Measurements from ENCODE around the gene MSRB2.
"Not testable (repeated sequence)": the region's sequence is repeated elsewhere in the genome, so short reads cannot be mapped to it uniquely, and the experiment has no call there.

Gene MSRB2

DNA sequence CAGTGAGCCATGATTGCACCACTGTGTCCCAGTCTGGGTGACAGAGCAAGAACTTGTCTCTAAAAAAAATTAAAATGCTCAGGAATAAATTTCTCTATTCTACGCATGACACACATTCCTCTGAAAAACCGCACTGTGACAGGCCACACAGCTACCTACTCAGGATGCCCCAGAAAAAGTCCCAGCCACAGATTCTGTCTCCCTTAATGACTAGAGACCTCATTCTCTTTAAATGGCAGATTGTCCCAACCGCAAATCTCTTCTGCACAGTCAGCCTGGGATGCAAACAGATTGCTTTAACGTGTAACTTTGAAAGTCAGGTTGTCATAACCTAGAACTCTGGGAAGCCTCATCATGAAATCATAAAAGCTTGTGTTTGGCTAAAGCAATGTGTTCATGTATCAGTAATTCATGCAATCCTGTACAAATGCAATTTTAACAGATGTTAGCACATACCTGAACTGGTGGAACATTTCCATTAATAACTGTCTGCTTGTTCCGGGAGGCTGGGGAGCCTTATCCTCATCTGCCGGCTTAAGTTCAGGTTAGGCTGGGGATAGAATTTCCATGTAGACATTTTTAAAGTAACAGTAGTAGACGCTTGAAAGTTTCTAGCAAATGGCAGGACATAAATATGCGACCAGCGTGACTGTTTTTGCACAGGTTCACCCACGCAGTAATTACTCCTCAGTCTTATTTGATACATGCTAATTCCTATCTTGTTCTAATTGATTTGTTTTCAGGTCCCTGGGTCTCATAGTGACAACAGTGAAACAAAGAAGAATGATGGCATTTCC, 26.2 kb upstream of the MSRB2 start:
- no peak overlapping the region for H3K4me3 ChIP-seq
- no peak overlapping the region for H3K9ac ChIP-seq
- no peaks in the 10 kb centered on the region for H3K36me3 ChIP-seq
- H4K20me1 ChIP-seq, result no peaks in the 10 kb centered on the region
- H3K27ac ChIP-seq, result no peak overlapping the region
- TF ChIP-seq Cebpa-rat (IDR thresholded peaks at IDR 0.05), result no peak
- no peaks in the 10 kb centered on the region for H3K27me3 ChIP-seq
- no peaks in the 10 kb centered on the region for H3K9me3 ChIP-seq
- H3K4me1 ChIP-seq, result no peaks in the 10 kb centered on the region
- H3K4me2 ChIP-seq, result no peak overlapping the region

DNA sequence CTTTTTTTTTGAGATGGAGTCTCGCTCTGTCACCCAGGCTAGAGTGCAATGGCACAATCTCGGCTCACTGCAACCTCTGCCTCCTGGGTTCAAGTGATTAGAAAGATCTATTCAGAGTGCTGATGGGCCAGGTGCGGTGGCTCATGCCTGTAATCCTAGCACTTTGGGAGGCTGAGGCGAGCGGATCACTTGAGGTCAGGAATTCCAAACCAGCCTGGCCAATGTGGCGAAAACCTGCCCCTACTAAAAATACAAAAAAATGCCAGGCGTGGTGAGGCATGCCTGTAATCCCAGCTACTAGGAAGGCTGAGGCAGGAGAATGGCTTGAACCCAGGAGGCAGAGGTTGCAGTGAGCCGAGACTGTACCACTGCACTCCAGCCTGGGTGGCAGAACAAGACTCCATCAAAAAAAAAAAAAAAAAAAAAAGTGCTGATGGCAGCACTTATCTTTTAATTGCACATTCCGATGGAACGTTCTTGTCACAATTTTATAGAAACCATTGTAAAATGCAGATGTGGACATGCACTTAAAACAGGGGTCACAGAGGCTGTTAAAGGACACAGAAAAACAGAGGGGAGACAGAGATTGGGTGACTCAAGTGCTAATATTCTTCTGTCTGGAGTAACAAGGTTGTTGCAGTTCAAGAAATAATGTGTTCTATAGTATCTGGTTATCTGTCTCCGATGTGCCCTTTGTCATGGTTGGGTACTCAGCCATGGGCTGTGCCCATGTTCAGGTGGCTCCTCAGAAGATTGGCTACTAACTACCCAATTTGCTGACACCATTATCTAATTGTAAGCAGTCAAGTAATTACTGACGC, 25.1 kb upstream of the MSRB2 start:
- H3K27me3 ChIP-seq, H3K9me3 ChIP-seq, H3K27ac ChIP-seq, H3K4me3 ChIP-seq, H3K36me3 ChIP-seq, H3K4me2 ChIP-seq, H3K9ac ChIP-seq, H4K20me1 ChIP-seq, H3K4me1 ChIP-seq: not testable (repeated sequence)

DNA sequence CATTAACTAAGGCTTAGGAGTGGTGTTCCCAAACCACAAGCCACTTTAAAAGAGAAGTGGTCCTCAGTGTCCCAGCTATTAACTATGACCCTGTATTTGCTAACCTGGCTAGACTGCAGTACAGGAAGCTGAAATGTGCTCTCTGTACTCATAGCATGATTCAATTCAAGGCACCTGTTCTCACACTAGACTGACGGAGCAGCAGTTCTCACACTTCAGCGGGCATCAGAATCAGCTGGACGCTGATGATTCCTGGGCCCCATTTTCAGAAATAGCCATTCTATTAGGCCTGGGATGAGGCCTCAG, 24.5 kb upstream of the MSRB2 start:
- Histone ChIP-seq H3K4me1 (no peaks in the 10 kb centered on the region), H3K36me3 (no peaks in the 10 kb centered on the region), H4K20me1 (no peaks in the 10 kb centered on the region), H3K27ac (no peak overlapping the region), H3K4me3 (no peak overlapping the region), H3K4me2 (no peak overlapping the region), H3K9me3 (no peaks in the 10 kb centered on the region), H3K9ac (no peak overlapping the region), H3K27me3 (no peaks in the 10 kb centered on the region)
- TF ChIP-seq Cebpa-rat (IDR thresholded peaks at IDR 0.05), result no peak

DNA sequence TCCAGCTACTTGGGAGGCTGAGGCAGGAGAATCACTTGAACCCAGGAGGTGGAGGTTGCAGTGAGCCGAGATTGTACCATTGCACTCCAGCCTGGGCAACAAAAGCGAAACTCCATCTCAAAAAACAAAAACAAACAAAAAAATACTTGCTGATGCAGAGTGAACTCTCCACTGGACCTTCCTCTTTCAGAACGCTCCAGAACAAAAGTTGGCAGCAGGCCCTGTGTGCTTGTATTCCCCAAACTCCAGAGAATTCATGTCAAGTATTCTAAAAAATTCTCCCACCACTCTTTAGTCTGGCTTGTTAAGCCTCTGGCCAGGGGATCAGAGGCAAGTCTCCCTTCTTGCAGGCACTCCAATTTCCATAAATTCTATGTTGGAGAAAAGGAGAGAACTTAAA, 22.8 kb upstream of the MSRB2 start:
- not testable (repeated sequence) for H3K27me3 ChIP-seq, H3K27ac ChIP-seq, H3K4me2 ChIP-seq, H3K4me1 ChIP-seq, H3K4me3 ChIP-seq, H3K9me3 ChIP-seq, H4K20me1 ChIP-seq, H3K9ac ChIP-seq, H3K36me3 ChIP-seq

DNA sequence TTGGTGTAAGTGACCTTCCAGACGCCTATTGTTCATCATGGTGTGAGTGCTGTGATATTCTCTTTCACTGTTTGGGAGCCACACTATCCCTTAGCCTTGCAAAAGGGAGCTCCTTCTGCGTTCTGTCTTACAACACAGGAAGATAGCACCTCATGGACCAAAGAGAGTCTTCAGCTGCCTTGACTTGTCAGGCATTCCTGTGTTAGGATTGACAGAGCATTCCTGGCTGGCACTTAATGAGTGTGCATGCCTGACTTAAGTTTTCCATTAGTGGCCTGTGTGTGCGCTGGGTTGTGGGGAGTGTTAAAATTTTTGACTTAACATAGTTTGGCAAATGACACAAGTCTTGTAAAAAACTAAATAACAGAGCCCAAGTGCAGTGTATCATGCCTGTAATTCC, 21.9 kb upstream of the MSRB2 start:
- no peaks in the 10 kb centered on the region for H4K20me1 ChIP-seq
- H3K9me3 ChIP-seq, result no peaks in the 10 kb centered on the region
- H3K27ac ChIP-seq, result no peak overlapping the region

DNA sequence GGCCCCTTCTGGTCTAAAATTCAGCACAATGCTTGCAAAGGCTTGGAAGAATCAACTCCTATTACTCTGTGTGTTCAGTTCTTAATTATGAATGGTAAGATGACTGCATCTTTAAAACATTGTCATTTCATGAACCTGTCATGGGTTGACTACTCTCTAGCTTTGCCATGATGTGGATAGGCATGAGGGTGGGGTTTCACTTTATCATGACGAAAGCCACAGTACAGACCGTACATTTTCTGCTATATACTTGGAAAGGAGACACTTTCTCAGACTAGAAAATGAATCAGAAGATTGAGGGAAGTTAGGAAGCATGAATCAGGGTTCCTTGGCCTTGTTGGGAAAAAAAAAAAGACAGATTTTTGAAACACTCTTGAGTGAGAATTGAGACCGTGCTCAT, 19.7 kb upstream of the MSRB2 start:
- H3K27ac ChIP-seq, result no peak overlapping the region
- no peak for TF ChIP-seq Cebpa-rat (IDR thresholded peaks at IDR 0.05)
- no peaks in the 10 kb centered on the region for H3K9me3 ChIP-seq

More for the DNA sequence above, 21.9 kb upstream of the MSRB2 start:
- H3K4me3 ChIP-seq, result no peak overlapping the region
- no peaks in the 10 kb centered on the region for H3K4me1 ChIP-seq
- TF ChIP-seq Cebpa-rat (IDR thresholded peaks at IDR 0.05), result no peak
- no peaks in the 10 kb centered on the region for H3K27me3 ChIP-seq
- no peak overlapping the region for H3K4me2 ChIP-seq
- no peaks in the 10 kb centered on the region for H3K36me3 ChIP-seq
- H3K9ac ChIP-seq, result no peak overlapping the region

DNA sequence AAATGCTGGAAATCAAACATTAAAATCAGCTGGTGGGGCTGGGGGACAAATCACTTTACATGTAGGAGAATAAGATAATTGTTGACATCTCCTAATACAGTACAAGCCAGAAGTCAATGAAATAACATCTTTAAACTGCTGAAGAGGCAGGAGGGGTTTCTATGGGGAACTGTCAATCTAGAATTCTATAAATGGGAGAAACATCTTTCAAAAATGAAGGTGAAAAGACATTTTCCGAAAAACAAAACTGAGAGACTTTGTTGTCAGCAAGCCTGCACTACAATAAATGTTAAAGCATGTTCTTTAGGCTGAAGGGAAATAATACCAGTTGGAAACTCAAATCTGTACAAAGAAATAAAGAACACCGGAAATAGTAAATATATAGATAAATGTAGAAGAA, 17.3 kb upstream of the MSRB2 start:
- no peak overlapping the region for H3K4me2 ChIP-seq
- no peaks in the 10 kb centered on the region for H3K36me3 ChIP-seq

More for the DNA sequence above, 19.7 kb upstream of the MSRB2 start:
- no peak overlapping the region for H3K4me3 ChIP-seq
- H3K9ac ChIP-seq, result no peak overlapping the region
- no peak overlapping the region for H3K4me2 ChIP-seq
- H3K4me1 ChIP-seq, result no peaks in the 10 kb centered on the region
- no peaks in the 10 kb centered on the region for H3K36me3 ChIP-seq
- no peaks in the 10 kb centered on the region for H3K27me3 ChIP-seq
- no peaks in the 10 kb centered on the region for H4K20me1 ChIP-seq

DNA sequence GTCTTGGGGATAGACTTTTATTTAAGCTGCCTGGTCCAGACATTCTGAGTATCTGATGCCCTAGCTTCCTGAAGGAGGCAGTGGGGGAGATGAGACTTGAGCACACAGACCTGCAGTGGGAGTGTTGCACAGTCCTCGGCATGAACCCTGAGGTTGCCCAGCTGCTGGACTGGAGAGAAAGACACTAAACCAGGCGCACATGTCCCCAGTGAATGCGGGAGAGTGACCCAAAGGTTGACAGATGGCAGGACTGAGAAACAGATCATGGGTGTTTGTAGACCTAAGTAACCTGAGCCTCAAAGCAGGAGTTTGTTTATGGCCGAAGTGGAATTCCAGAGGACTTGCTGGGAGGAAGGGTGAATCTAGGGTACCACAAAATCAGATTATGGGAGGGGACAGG, 15.7 kb upstream of the MSRB2 start:
- H3K9ac ChIP-seq, result no peak overlapping the region
- no peak overlapping the region for H3K4me3 ChIP-seq
- no peaks in the 10 kb centered on the region for H3K36me3 ChIP-seq
- no peak for TF ChIP-seq Cebpa-rat (IDR thresholded peaks at IDR 0.05)
- no peaks in the 10 kb centered on the region for H3K27me3 ChIP-seq
- H3K4me1 ChIP-seq, result no peaks in the 10 kb centered on the region
- no peaks in the 10 kb centered on the region for H3K9me3 ChIP-seq
- H3K4me2 ChIP-seq, result no peak overlapping the region
- H4K20me1 ChIP-seq, result no peaks in the 10 kb centered on the region
- H3K27ac ChIP-seq, result no peak overlapping the region

More for the DNA sequence above, 17.3 kb upstream of the MSRB2 start:
- no peaks in the 10 kb centered on the region for H4K20me1 ChIP-seq
- H3K4me3 ChIP-seq, result no peak overlapping the region
- no peaks in the 10 kb centered on the region for H3K9me3 ChIP-seq
- H3K27me3 ChIP-seq, result no peaks in the 10 kb centered on the region
- no peak overlapping the region for H3K27ac ChIP-seq
- no peaks in the 10 kb centered on the region for H3K4me1 ChIP-seq
- no peak for TF ChIP-seq Cebpa-rat (IDR thresholded peaks at IDR 0.05)
- no peak overlapping the region for H3K9ac ChIP-seq

DNA sequence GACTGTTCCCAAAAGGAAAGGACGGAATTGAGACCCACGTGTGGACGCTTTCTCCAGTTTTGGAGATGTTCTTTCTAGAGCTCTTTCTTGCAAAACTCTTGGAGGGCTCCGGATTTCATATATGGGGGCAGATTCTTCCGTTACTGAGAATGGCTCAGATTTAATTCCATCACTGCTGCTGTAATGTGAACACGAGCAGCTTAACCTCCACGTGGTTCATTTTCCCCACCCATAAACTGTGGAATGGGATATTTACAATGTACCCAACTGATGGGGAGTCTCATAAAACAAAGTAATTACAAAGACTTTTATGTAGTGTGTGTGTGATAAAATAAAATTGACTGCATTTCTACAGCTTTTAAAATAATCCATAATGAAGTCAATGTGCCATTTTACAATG, 15.1 kb upstream of the MSRB2 start:
- no peaks in the 10 kb centered on the region for H3K36me3 ChIP-seq
- H3K9me3 ChIP-seq, result no peaks in the 10 kb centered on the region
- H3K4me3 ChIP-seq, result no peak overlapping the region
- TF ChIP-seq Cebpa-rat (IDR thresholded peaks at IDR 0.05), result no peak
- no peaks in the 10 kb centered on the region for H3K4me1 ChIP-seq
- H4K20me1 ChIP-seq, result no peaks in the 10 kb centered on the region
- H3K27me3 ChIP-seq, result no peaks in the 10 kb centered on the region
- H3K9ac ChIP-seq, result no peak overlapping the region
- H3K27ac ChIP-seq, result no peak overlapping the region
- no peak overlapping the region for H3K4me2 ChIP-seq

DNA sequence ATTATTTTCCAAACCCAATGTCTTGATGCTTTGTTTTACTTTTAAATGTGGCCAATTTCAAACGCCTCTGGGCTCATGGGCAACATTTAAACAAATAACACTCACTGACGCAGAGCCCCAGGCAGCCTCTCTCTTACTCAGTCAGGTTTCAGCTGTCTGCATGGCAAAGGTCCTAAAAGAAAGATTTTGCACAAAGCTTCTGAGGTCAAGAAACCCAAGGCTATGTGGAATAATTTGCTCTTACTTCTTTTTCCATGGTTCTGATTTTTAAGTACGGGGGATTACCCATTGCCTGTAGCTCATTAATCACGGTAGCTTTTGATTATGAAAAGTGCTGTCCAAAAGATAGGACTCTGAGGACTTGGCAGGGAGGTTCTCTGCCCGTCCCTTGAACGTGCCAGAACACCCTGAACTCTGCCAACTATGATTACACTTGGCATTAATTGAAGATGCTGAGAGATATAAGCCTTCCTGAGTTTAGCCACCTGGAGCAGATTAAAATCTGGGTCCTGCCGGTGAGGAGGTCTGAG, 14.1 kb upstream of the MSRB2 start:
- TF ChIP-seq Cebpa-rat (IDR thresholded peaks at IDR 0.05), result no peak
- H3K4me3 ChIP-seq, result no peak overlapping the region
- no peaks in the 10 kb centered on the region for H3K36me3 ChIP-seq
- H3K4me1 ChIP-seq, result no peaks in the 10 kb centered on the region
- H3K9me3 ChIP-seq, result no peaks in the 10 kb centered on the region
- no peaks in the 10 kb centered on the region for H4K20me1 ChIP-seq
- H3K27ac ChIP-seq, result no peak overlapping the region
- no peak overlapping the region for H3K9ac ChIP-seq
- H3K4me2 ChIP-seq, result no peak overlapping the region
- no peaks in the 10 kb centered on the region for H3K27me3 ChIP-seq
